ENCODE data around the gene BTBD6. TPM values are rescaled to one million over a fixed set of nuclear protein-coding genes. Genes with fewer than 3 reads are reported as not detected.

BTBD6 gene
- total and polyA plus RNA-seq, 9 of the 15 experiments (the other 6 are each of a cell fraction or from before 2014, with no cell fraction given): not detected

DNA sequence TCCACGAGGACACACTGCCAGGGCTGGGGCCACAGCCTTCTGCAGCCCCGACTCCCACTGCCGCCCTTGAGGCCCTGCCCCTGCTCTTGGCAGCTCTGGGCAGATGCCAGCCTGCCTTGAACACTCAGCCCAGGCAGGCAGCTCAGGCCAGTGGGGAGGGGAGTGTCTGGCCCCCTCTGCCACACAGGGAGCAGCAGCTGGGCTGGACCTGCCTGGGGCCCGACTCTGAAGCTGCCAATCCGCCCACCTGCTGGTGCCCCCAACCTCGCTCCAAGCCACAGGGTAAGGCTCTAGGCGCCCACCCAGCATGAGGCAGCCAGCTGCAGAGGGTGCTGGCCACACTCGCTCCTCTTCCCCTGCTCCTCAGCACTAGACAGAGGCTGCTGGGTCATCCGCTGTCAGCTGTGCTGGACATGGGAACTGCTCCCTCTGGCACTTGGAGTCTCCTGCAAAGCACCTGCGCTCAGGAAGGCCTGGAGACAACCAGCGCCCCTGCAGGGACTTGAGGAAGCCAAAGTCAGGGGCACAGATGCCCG lies 42.6 kb upstream of the BTBD6 start:
- ChIA-PET CTCF (ENCODE audit: low intra/inter-chr PET ratio) (no interaction called here), POLR2A (interaction anchor here (1.0 kb wide), 1 partner anchor 42 kb away, joined by 3 read pairs; no protein-coding TSS in a partner anchor)
- WGBS (ENCODE audit: insufficient coverage, low coverage, missing lambda C conversion rate): 17% methylated on average over 9 of the region's 12 CpGs
- Histone ChIP-seq H3K79me2 (ENCODE audit: control insufficient read depth, insufficient read depth, low read length) (no peaks in the 10 kb centered on the region), H3K4me3 (no peak overlapping the region), H3K27ac (ENCODE audit: extremely low read depth, low read depth, low read length) (no peak overlapping the region), H3K27me3 (ENCODE audit: control insufficient read depth in 2 of 2, insufficient read depth in 2 of 2, low read length in 2 of 2) (peaks cover 0 to 5% of the 10 kb centered on the region in 2 experiments; a peak in 1 of 5 replicates), H3K4me2 (ENCODE audit: insufficient read depth, low read length) (no peak overlapping the region), H3K9me3 (replicated peaks; ENCODE audit: control insufficient read depth, insufficient read depth, low read depth, low read length) (no peaks in the 10 kb centered on the region), H2AFZ (ENCODE audit: low read depth, low read length) (no peak overlapping the region), H3K4me1 (replicated peaks in 1 of 2; ENCODE audit: control insufficient read depth in 2 of 2, insufficient read depth in 2 of 2, low read length in 2 of 2) (peaks cover 0 to 65% of the 10 kb centered on the region in 2 experiments; a peak in 2 of 5 replicates), H3K36me3 (ENCODE audit: control insufficient read depth, insufficient read depth, low read length) (no peaks in the 10 kb centered on the region; the same call in 2 of the 3 replicates), H3K9ac (ENCODE audit: insufficient read depth in 1 of 2, low read depth in 2 of 2, low read length in 2 of 2) (0 out of 4 replicates have a peak overlapping the region, but pooled peaks of 1 of the 2 experiments have one; percentile 9), H3K9me1 (ENCODE audit: control insufficient read depth, insufficient read depth, low read length) (no peaks in the 10 kb centered on the region), H4K20me1 (replicated peaks; ENCODE audit: control insufficient read depth, insufficient read depth, low read length) (peaks cover 12% of the 10 kb centered on the region; the same call in 1 of the 2 replicates)
- DNase-seq (ENCODE audit: extremely low read depth in 1 of 4, low spot score in 3 of 4) (no peak), ATAC-seq (no peak), FAIRE-seq (no peak)
- in situ Hi-C loops (cut with MboI): no loop called here
- TF ChIP-seq SAP30 (IDR thresholded peaks at IDR 0.05; ENCODE audit: borderline replicate concordance, insufficient read depth, low read depth, low read length, poor library complexity, severe bottlenecking) (no peak), POLR2G (IDR thresholded peaks at IDR 0.05; ENCODE audit: low read depth, low read length) (peak; percentile 32), TFAP4 (CRISPR knock-in tag; IDR thresholded peaks at IDR 0.05; ENCODE audit: borderline replicate concordance) (peak; percentile 43; the same call in 1 of the 2 replicates), FIP1L1 (IDR thresholded peaks at IDR 0.05; ENCODE audit: low read depth, low read length, poor library complexity, severe bottlenecking) (peak; percentile 35), ZNF79 (CRISPR knock-in tag; IDR thresholded peaks at IDR 0.05; ENCODE audit: low read depth) (no peak), SMAD1 (IDR thresholded peaks at IDR 0.05; ENCODE audit: low read depth, low read length, partially characterized antibody) (no peak)
- no TSS peak for BruUV-seq (replicated peaks)
- intact Hi-C loops (cut with micrococcal nuclease): no loop called here
